GM23338 (cell line): Measurements from ENCODE around the gene ASCL5. TPM values are rescaled to one million over a fixed set of nuclear protein-coding genes. Genes with fewer than 3 reads are reported as not detected.

Source experiments
- ATAC-seq: fragments of 200-7000 bp; cut with Tn5 transposase; 3 replicates; pipeline ENCODE4 v1.9.1; 2020
- DNase-seq: peaks from one replicate; pipeline ENCODE4 v3.0.0-alpha.2; 2015; ENCODE audit warnings: low spot score
- H2AFZ ChIP-seq: fragments of 200-600 bp; sonication (generic); 2 replicates; pipeline ENCODE4 v1.8.0; 2016; ENCODE audit warnings: antibody characterized with exemption, mild to moderate bottlenecking, moderate library complexity
- H3F3A ChIP-seq: fragments of 200-600 bp; sonication (generic); replicated peaks from 2 replicates; pipeline ENCODE4 v1.8.0; 2017; ENCODE audit warnings: antibody characterized with exemption, mixed run types, low read depth
- H3K27ac ChIP-seq: fragments of 200-600 bp; sonication (generic); 2 replicates; pipeline ENCODE4 v1.6.1; 2016; ENCODE audit warnings: low read depth
- H3K27me3 ChIP-seq: fragments of 200-600 bp; sonication (generic); 2 replicates; pipeline ENCODE4 v1.8.0; 2016; ENCODE audit warnings: mild to moderate bottlenecking, mixed run types, moderate library complexity; ENCODE audit not compliant: insufficient read depth
- H3K36me3 ChIP-seq: fragments of 200-600 bp; sonication (generic); 2 replicates; pipeline ENCODE4 v1.8.0; 2016; ENCODE audit warnings: mild to moderate bottlenecking; ENCODE audit not compliant: insufficient read depth
- H3K4me1 ChIP-seq: fragments of 200-600 bp; sonication (generic); 2 replicates; pipeline ENCODE4 v1.8.0; 2016; ENCODE audit warnings: mild to moderate bottlenecking, moderate library complexity; ENCODE audit not compliant: insufficient read depth
- H3K4me2 ChIP-seq: fragments of 200-600 bp; sonication (generic); 2 replicates; pipeline ENCODE4 v1.7.1; 2017; ENCODE audit warnings: mixed run types
- H3K4me3 ChIP-seq: fragments of 200-600 bp; sonication (generic); 2 replicates; pipeline ENCODE4 v1.6.1; 2016; ENCODE audit warnings: mixed run types
- H3K79me2 ChIP-seq: fragments of 200-600 bp; sonication (generic); replicated peaks from 2 replicates; pipeline ENCODE4 v1.8.0; 2017; ENCODE audit warnings: mild to moderate bottlenecking; ENCODE audit not compliant: insufficient read depth
- H3K9me2 ChIP-seq: fragments of 200-600 bp; sonication (generic); 2 replicates; pipeline ENCODE4 v1.8.0; 2017; ENCODE audit not compliant: insufficient read depth
- H4K20me1 ChIP-seq: fragments of 200-600 bp; sonication (generic); replicated peaks from 2 replicates; pipeline ENCODE4 v1.8.0; 2017; ENCODE audit warnings: mild to moderate bottlenecking; ENCODE audit not compliant: insufficient read depth
- H3K27ac Mint-ChIP-seq: 2 replicates; pipeline ENCODE4 v1.8.0; 2020; ENCODE audit warnings: inconsistent platforms, mild to moderate bottlenecking, moderate library complexity, mixed read lengths
- H3K27me3 Mint-ChIP-seq: 3 replicates; pipeline ENCODE4 v1.8.0; 2022; ENCODE audit warnings: low read depth, mild to moderate bottlenecking, moderate library complexity, mixed read lengths, inconsistent platforms; ENCODE audit not compliant: insufficient read depth, poor library complexity
- H3K36me3 Mint-ChIP-seq: 3 replicates; pipeline ENCODE4 v1.8.0; 2021; ENCODE audit warnings: low read depth, mild to moderate bottlenecking, inconsistent platforms, moderate library complexity, mixed read lengths
- H3K4me1 Mint-ChIP-seq: 3 replicates; pipeline ENCODE4 v1.8.0; 2020; ENCODE audit warnings: mild to moderate bottlenecking, inconsistent platforms, mixed read lengths
- H3K4me3 Mint-ChIP-seq: 3 replicates; pipeline ENCODE4 v1.8.0; 2021; ENCODE audit warnings: moderate library complexity, mild to moderate bottlenecking, inconsistent platforms, mixed read lengths
- H3K9me3 Mint-ChIP-seq: 3 replicates; pipeline ENCODE4 v1.8.0; 2020; ENCODE audit warnings: moderate library complexity, mild to moderate bottlenecking, inconsistent platforms, mixed read lengths
- CREB1 ChIP-seq: fragments of 250-450 bp; sonication (Bioruptor Pico); IDR thresholded peaks from 2 replicates; pipeline ENCODE4 v1.5.0; 2020; ENCODE audit warnings: low read depth, mild to moderate bottlenecking, moderate library complexity
- CTCF ChIP-seq, 2 experiments: fragments of 200-600 bp in 1 of 2; sonication (generic) in 1 of 2; conservative IDR thresholded peaks; 2 replicates each; pipeline versions ENCODE4 v1.5.1 to v1.6.1; 2016 to 2017; ENCODE audit warnings: antibody characterized with exemption in 2 of 2, low read depth in 2 of 2, mild to moderate bottlenecking in 2 of 2, moderate library complexity in 1 of 2
- ETS1 ChIP-seq: IDR thresholded peaks from 2 replicates; pipeline ENCODE4 v1.6.1; 2016; ENCODE audit warnings: antibody characterized with exemption
- EZH2 ChIP-seq: fragments of 200-600 bp; sonication (generic); IDR thresholded peaks from one replicate; pipeline ENCODE4 v1.8.0; 2017; ENCODE audit warnings: antibody characterized with exemption, mild to moderate bottlenecking, low read depth; ENCODE audit not compliant: unreplicated experiment
- EZH2phosphoT487 ChIP-seq: fragments of 200-600 bp; sonication (generic); IDR thresholded peaks from one replicate; pipeline ENCODE4 v1.8.1; 2018; ENCODE audit warnings: antibody characterized with exemption; ENCODE audit not compliant: unreplicated experiment
- JUNB ChIP-seq: IDR thresholded peaks from one replicate; pipeline ENCODE4 v1.6.1; 2016; ENCODE audit warnings: antibody characterized with exemption; ENCODE audit not compliant: unreplicated experiment
- NANOG ChIP-seq: IDR thresholded peaks from 2 replicates; pipeline ENCODE4 v1.6.1; 2016; ENCODE audit warnings: antibody characterized with exemption, borderline replicate concordance
- POLR2AphosphoS5 ChIP-seq: IDR thresholded peaks from 2 replicates; pipeline ENCODE4 v1.6.1; 2016; ENCODE audit warnings: antibody characterized with exemption, low read depth
- REST ChIP-seq: IDR thresholded peaks from one replicate; pipeline ENCODE4 v1.6.1; 2018; ENCODE audit warnings: antibody characterized with exemption; ENCODE audit not compliant: unreplicated experiment
- STAT1 ChIP-seq: IDR thresholded peaks from one replicate; pipeline ENCODE4 v1.6.1; 2016; ENCODE audit warnings: antibody characterized with exemption; ENCODE audit not compliant: unreplicated experiment
- ZNF114 ChIP-seq: fragments of 250-450 bp; sonication (Bioruptor Pico); IDR thresholded peaks from 2 replicates; pipeline ENCODE4 v1.5.0; 2020; ENCODE audit warnings: mild to moderate bottlenecking, moderate library complexity
- ZNF331 ChIP-seq: fragments of 250-450 bp; sonication (Bioruptor Pico); IDR thresholded peaks from 2 replicates; pipeline ENCODE4 v1.5.0; 2020; ENCODE audit warnings: low read depth, mild to moderate bottlenecking, moderate library complexity
- polyA plus RNA-seq: library from polyadenylated mRNA; unstranded; fragments of >200 nt; fragmentation: Nextera tagmentation; extraction: Ambion mirVana; gene quantifications from 2 replicates; pipeline ENCODE4 v1.2.1, GENCODE V29; 2016
- total RNA-seq: library from RNA; depleted of rRNA; stranded (reverse); fragments of >200 nt; shearing (Covaris generic); gene quantifications from 2 replicates; pipeline ENCODE4 v1.2.3, GENCODE V29; 2014

ASCL5 gene
- total and polyA plus RNA-seq, 2 experiments from 2014 or later, result not detected

GRCh38 chr1:201154389-201155165 is 27.6 kb upstream of the ASCL5 start, which contains the start of gene TMEM9:
TMEM9 (minus strand) TSS chr1:201154474; CDS start chr1:201153923, 551 bp downstream.
- Mint-ChIP-seq H3K27ac (peak within 1 kb of the TSS; percentile 99), H3K36me3 (peaks cover 34% of the 10 kb centered on the region), H3K9me3 (peaks cover 5% of the 10 kb centered on the region), H3K27me3 (peaks cover 2% of the 10 kb centered on the region), H3K4me1 (peaks cover 16% of the 10 kb centered on the region), H3K4me3 (peak within 1 kb of the TSS; percentile 96)
- Histone ChIP-seq H3K4me3 (peak within 1 kb of the TSS; percentile 93), H3K9me2 (no peaks in the 10 kb centered on the region), H3K79me2 (peaks cover 16% of the 10 kb centered on the region), H3K4me1 (0 out of 2 replicates have a peak, but pooled peaks cover 11% of the 10 kb centered on the region), H4K20me1 (no peaks in the 10 kb centered on the region; the same call in 1 of the 2 replicates), H3K27ac (peak within 1 kb of the TSS; percentile 57; the same call in 1 of the 2 replicates), H2AFZ (peak within 1 kb of the TSS; percentile 48; the same call in 1 of the 2 replicates), H3K4me2 (peak within 1 kb of the TSS; percentile 99), H3K36me3 (peaks cover 24% of the 10 kb centered on the region), H3F3A (no peaks in the 10 kb centered on the region), H3K27me3 (no peaks in the 10 kb centered on the region)
- no peak for TF ChIP-seq ZNF331
- peak; percentile 46 for TF ChIP-seq POLR2AphosphoS5
- TF ChIP-seq STAT1, result no peak
- TF ChIP-seq JUNB, result peak; percentile 88
- TF ChIP-seq ZNF114 (CRISPR knock-in tag), result no peak
- no peak for TF ChIP-seq NANOG
- peak; percentile 67 for TF ChIP-seq CREB1 (CRISPR knock-in tag)
- no peak for TF ChIP-seq CTCF (conservative IDR thresholded peaks at IDR 0.05; ENCODE audit: low read depth in 2 of 2)
- TF ChIP-seq EZH2phosphoT487, result no peak
- TF ChIP-seq REST, result no peak
- TF ChIP-seq EZH2, result no peak
- TF ChIP-seq ETS1, result no peak
- DNase-seq (peak; percentile 98), ATAC-seq (peak; percentile 92)
